HEK293 (cell line): Measurements from ENCODE around the gene MTURN.
"Not testable (repeated sequence)": the region's sequence is repeated elsewhere in the genome, so short reads cannot be mapped to it uniquely, and the experiment has no call there.

Experiments used
- CTCF ChIA-PET: fragments of 350-600 bp; formaldehyde crosslinking; extraction: SDS; loops from one replicate; lab custom pipeline; 2021; ENCODE audit warnings: antibody characterized with exemption; lab: Yijun Ruan, JAX
- POLR2A ChIA-PET: fragments of 300-600 bp; formaldehyde crosslinking; extraction: SDS; loops from one replicate; lab custom pipeline; 2020; ENCODE audit warnings: antibody characterized with exemption, inconsistent platforms; lab: Yijun Ruan, JAX
- H3K27ac ChIP-seq: fragments of 200-500 bp; sonication (Bioruptor generic); 2 replicates; pipeline ENCODE4 v1.5.1; 2014; ENCODE audit warnings: low read depth, low read length, control low read depth, inconsistent platforms; ENCODE audit errors: extremely low read depth
- H3K36me3 ChIP-seq, 2 experiments: fragments of 200-500 bp in 1 of 2; sonication (Bioruptor generic) in 1 of 2; 1 replicate in 1 of 2; 2 replicates in 1 of 2; pipeline ENCODE4 v1.5.1; 2014 to 2017; ENCODE audit warnings: inconsistent platforms in 2 of 2, low read length in 2 of 2; ENCODE audit not compliant: control insufficient read depth in 2 of 2, insufficient read depth in 1 of 2
- H3K4me1 ChIP-seq: fragments of 200-500 bp; sonication (Bioruptor generic); 2 replicates; pipeline ENCODE4 v1.5.1; 2014; ENCODE audit warnings: mild to moderate bottlenecking, low read length, inconsistent platforms; ENCODE audit not compliant: control insufficient read depth, insufficient read depth
- H3K4me3 ChIP-seq: 2 replicates; pipeline ENCODE4 v1.5.1; 2011; ENCODE audit warnings: low read depth, mild to moderate bottlenecking, control low read depth, low read length, moderate library complexity
- H3K9me3 ChIP-seq: fragments of 200-500 bp; sonication (Bioruptor generic); 2 replicates; pipeline ENCODE4 v1.5.1; 2014; ENCODE audit warnings: low read depth, low read length, inconsistent platforms; ENCODE audit not compliant: control insufficient read depth, insufficient read depth
- GFI1B ChIP-seq: fragments of 450-650 bp; formaldehyde crosslinking; IDR thresholded peaks from 2 replicates; pipeline ENCODE4 v1.5.1; 2016; ENCODE audit warnings: missing biosample characterization, missing genetic modification characterization
- KLF1 ChIP-seq: fragments of 450-650 bp; formaldehyde crosslinking; IDR thresholded peaks from 2 replicates; pipeline ENCODE4 v1.5.1; 2016; ENCODE audit warnings: missing biosample characterization, missing genetic modification characterization
- KLF10 ChIP-seq: fragments of 450-650 bp; IDR thresholded peaks from 2 replicates; pipeline ENCODE4 v1.5.1; 2018; ENCODE audit warnings: missing biosample characterization, mild to moderate bottlenecking, missing genetic modification characterization
- SCRT2 ChIP-seq: fragments of 450-650 bp; formaldehyde crosslinking; IDR thresholded peaks from 2 replicates; pipeline ENCODE4 v1.5.1; 2016; ENCODE audit warnings: missing biosample characterization, missing genetic modification characterization
- SP3 ChIP-seq: fragments of 450-650 bp; formaldehyde crosslinking; IDR thresholded peaks from 2 replicates; pipeline ENCODE4 v1.5.1; 2016; ENCODE audit warnings: missing biosample characterization, missing genetic modification characterization
- SP7 ChIP-seq: fragments of 450-650 bp; formaldehyde crosslinking; IDR thresholded peaks from 2 replicates; pipeline ENCODE4 v1.5.1; 2016; ENCODE audit warnings: missing biosample characterization, missing genetic modification characterization
- ZBTB20 ChIP-seq: fragments of 450-650 bp; formaldehyde crosslinking; IDR thresholded peaks from 2 replicates; pipeline ENCODE4 v1.5.1; 2016; ENCODE audit warnings: missing biosample characterization, missing genetic modification characterization
- ZFP69B ChIP-seq: fragments of 450-650 bp; formaldehyde crosslinking; IDR thresholded peaks from 2 replicates; pipeline ENCODE4 v1.5.1; 2016; ENCODE audit warnings: missing biosample characterization, missing genetic modification characterization
- ZNF121 ChIP-seq: fragments of 450-650 bp; formaldehyde crosslinking; IDR thresholded peaks from 2 replicates; pipeline ENCODE4 v1.5.1; 2016; ENCODE audit warnings: missing biosample characterization, missing genetic modification characterization
- ZNF175 ChIP-seq: fragments of 450-650 bp; formaldehyde crosslinking; IDR thresholded peaks from 2 replicates; pipeline ENCODE4 v1.5.1; 2016; ENCODE audit warnings: missing biosample characterization, missing genetic modification characterization
- ZNF184 ChIP-seq: fragments of 450-650 bp; IDR thresholded peaks from 2 replicates; pipeline ENCODE4 v1.5.1; 2018; ENCODE audit warnings: missing biosample characterization, mild to moderate bottlenecking, missing genetic modification characterization
- ZNF2 ChIP-seq: fragments of 450-650 bp; formaldehyde crosslinking; IDR thresholded peaks from 2 replicates; pipeline ENCODE4 v1.5.1; 2016; ENCODE audit warnings: missing biosample characterization, missing genetic modification characterization
- ZNF354C ChIP-seq: fragments of 450-650 bp; formaldehyde crosslinking; IDR thresholded peaks from 2 replicates; pipeline ENCODE4 v1.5.1; 2016; ENCODE audit warnings: missing biosample characterization, missing genetic modification characterization, low read depth, borderline replicate concordance
- ZNF544 ChIP-seq: fragments of 450-650 bp; formaldehyde crosslinking; IDR thresholded peaks from 2 replicates; pipeline ENCODE4 v1.5.0; 2017; ENCODE audit warnings: missing biosample characterization, missing genetic modification characterization
- ZNF558 ChIP-seq: fragments of 450-650 bp; formaldehyde crosslinking; IDR thresholded peaks from 2 replicates; pipeline ENCODE4 v1.5.1; 2016; ENCODE audit warnings: missing biosample characterization, missing genetic modification characterization
- ZNF561 ChIP-seq: fragments of 450-650 bp; IDR thresholded peaks from 2 replicates; pipeline ENCODE4 v1.5.1; 2018; ENCODE audit warnings: missing biosample characterization, missing genetic modification characterization, borderline replicate concordance
- ZNF621 ChIP-seq: fragments of 450-650 bp; formaldehyde crosslinking; IDR thresholded peaks from 2 replicates; pipeline ENCODE4 v1.5.1; 2017; ENCODE audit warnings: missing biosample characterization, missing genetic modification characterization
- ZNF843 ChIP-seq: fragments of 450-650 bp; formaldehyde crosslinking; IDR thresholded peaks from 2 replicates; pipeline ENCODE4 v1.5.1; 2016; ENCODE audit warnings: missing biosample characterization, missing genetic modification characterization
- TF ChIP-seq, protein P1 (sequence below): fragments of 450-650 bp; formaldehyde crosslinking; IDR thresholded peaks from 2 replicates; pipeline ENCODE4 v1.5.1; 2016; ENCODE audit warnings: missing biosample characterization, missing genetic modification characterization
- TF ChIP-seq, protein P2 (sequence below): fragments of 450-650 bp; formaldehyde crosslinking; IDR thresholded peaks from 2 replicates; pipeline ENCODE4 v1.5.0; 2017; ENCODE audit warnings: missing biosample characterization, missing genetic modification characterization, borderline replicate concordance
- TF ChIP-seq, protein P3 (sequence below): fragments of 450-650 bp; IDR thresholded peaks from 2 replicates; pipeline ENCODE4 v1.5.1; 2018; ENCODE audit warnings: missing biosample characterization, mild to moderate bottlenecking, missing genetic modification characterization

MTURN gene

DNA sequence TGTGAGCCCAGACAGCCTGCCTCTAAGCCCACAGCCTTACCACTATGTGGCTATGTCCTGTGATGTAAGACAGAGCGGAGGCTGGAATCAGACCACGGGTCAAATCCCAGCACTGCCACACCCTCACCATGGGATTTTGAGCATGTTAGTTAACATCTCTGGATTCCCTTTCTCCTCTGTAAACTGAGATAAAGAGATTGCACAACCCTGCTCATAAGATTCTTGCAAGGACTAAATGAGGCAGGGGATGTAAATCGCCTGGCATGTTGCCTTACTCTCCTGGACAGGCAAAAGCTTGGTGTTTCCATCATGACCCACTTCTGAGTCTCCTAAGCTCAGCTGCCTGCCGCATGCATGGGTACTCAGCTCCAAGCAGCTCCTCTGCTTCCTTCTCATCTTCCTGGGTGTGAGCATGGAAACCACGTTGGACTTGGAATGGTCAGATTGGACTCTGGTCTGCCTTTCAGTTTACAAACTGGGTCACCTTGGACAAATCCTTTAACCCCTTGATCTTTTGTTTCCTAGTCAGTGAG, 41.3 kb upstream of the MTURN start:
- CTCF ChIA-PET = no interaction called here
- TF ChIP-seq, protein P1, sequence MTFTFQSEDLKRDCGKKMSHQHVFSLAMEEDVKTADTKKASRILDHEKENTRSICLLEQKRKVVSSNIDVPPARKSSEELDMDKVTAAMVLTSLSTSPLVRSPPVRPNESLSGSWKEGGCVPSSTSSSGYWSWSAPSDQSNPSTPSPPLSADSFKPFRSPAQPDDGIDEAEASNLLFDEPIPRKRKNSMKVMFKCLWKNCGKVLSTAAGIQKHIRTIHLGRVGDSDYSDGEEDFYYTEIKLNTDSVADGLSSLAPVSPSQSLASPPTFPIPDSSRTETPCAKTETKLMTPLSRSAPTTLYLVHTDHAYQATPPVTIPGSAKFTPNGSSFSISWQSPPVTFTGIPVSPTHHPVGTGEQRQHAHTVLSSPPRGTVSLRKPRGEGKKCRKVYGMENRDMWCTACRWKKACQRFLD (tag by site-specific recombination) = no peak
- TF ChIP-seq ZNF354C (tag by site-specific recombination) (no peak), KLF1 (tag by site-specific recombination) (no peak)
- TF ChIP-seq, all 188 proteins: peak for 0
- Histone ChIP-seq H3K36me3 (no peaks in the 10 kb centered on the region), H3K4me1 (no peaks in the 10 kb centered on the region), H3K4me3 (no peak overlapping the region), H3K9me3 (no peaks in the 10 kb centered on the region), H3K27ac (no peak overlapping the region)
- POLR2A ChIA-PET = no interaction called here

DNA sequence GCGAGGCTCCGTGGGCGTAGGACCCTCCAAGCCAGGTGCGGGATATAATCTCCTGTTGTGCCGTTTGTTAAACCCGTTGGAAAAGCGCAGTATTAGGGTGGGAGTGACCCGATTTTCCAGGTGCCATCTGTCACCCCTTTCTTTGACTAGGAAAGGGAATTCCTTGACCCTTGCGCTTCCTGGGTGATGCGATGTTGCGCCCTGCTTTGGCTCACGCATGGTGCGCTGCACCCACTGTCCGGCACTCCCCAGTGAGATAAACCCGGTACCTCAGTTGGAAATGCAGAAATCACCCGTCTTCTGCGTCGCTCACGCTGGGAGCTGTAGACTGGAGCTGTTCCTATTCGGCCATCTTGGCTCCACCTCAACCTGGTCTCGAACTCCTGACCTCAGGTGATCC, 36.2 kb upstream of the MTURN start:
- H3K27ac ChIP-seq, POLR2A ChIA-PET, H3K36me3 ChIP-seq, H3K4me1 ChIP-seq, CTCF ChIA-PET, H3K4me3 ChIP-seq, H3K9me3 ChIP-seq: not testable (repeated sequence)

DNA sequence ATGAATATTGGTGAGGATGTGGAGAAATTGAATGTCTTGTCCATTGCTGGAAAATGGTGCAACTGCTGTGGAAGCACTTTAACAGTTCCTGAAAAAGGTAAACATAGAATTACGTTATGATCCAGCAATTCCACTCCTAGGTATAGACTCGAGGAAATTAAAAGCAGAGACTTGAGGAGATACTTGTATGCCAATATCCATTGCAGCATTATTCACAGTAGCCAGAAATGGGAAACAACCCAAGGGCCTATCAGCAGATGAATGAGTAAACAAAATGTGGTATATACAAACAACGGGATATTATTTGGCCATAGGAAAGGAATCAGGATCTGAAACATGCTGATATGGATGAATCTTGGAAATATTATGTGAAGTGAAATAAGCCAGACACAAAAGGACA, 32.5 kb upstream of the MTURN start:
- POLR2A ChIA-PET = no interaction called here
- TF ChIP-seq ZNF843 (no peak), ZNF558 (tag by site-specific recombination) (no peak), ZNF121 (tag by site-specific recombination) (no peak), SP7 (tag by site-specific recombination) (no peak), ZNF621 (tag by site-specific recombination) (no peak), ZNF175 (no peak), GFI1B (tag by site-specific recombination) (no peak), ZNF2 (no peak), ZNF561 (no peak), SCRT2 (tag by site-specific recombination) (no peak), KLF10 (no peak), ZBTB20 (tag by site-specific recombination) (no peak), SP3 (tag by site-specific recombination) (no peak), ZNF184 (no peak), ZFP69B (tag by site-specific recombination) (no peak), ZNF544 (tag by site-specific recombination) (no peak)
- TF ChIP-seq, protein P2, sequence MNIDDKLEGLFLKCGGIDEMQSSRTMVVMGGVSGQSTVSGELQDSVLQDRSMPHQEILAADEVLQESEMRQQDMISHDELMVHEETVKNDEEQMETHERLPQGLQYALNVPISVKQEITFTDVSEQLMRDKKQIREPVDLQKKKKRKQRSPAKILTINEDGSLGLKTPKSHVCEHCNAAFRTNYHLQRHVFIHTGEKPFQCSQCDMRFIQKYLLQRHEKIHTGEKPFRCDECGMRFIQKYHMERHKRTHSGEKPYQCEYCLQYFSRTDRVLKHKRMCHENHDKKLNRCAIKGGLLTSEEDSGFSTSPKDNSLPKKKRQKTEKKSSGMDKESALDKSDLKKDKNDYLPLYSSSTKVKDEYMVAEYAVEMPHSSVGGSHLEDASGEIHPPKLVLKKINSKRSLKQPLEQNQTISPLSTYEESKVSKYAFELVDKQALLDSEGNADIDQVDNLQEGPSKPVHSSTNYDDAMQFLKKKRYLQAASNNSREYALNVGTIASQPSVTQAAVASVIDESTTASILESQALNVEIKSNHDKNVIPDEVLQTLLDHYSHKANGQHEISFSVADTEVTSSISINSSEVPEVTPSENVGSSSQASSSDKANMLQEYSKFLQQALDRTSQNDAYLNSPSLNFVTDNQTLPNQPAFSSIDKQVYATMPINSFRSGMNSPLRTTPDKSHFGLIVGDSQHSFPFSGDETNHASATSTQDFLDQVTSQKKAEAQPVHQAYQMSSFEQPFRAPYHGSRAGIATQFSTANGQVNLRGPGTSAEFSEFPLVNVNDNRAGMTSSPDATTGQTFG = no peak
- TF ChIP-seq, protein P3, sequence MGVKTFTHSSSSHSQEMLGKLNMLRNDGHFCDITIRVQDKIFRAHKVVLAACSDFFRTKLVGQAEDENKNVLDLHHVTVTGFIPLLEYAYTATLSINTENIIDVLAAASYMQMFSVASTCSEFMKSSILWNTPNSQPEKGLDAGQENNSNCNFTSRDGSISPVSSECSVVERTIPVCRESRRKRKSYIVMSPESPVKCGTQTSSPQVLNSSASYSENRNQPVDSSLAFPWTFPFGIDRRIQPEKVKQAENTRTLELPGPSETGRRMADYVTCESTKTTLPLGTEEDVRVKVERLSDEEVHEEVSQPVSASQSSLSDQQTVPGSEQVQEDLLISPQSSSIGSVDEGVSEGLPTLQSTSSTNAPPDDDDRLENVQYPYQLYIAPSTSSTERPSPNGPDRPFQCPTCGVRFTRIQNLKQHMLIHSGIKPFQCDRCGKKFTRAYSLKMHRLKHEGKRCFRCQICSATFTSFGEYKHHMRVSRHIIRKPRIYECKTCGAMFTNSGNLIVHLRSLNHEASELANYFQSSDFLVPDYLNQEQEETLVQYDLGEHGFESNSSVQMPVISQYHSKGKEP = no peak
- no peaks in the 10 kb centered on the region for H3K36me3 ChIP-seq
- H3K27ac ChIP-seq = no peak overlapping the region
- H3K4me3 ChIP-seq = no peak overlapping the region
- CTCF ChIA-PET = no interaction called here
- H3K9me3 ChIP-seq = no peaks in the 10 kb centered on the region; the same call in 1 of the 2 replicates
- H3K4me1 ChIP-seq = no peaks in the 10 kb centered on the region
